NCI-H1436 (cell line): ENCODE results near the gene ZXDB.
"Not testable (repeated sequence)": the region's sequence is repeated elsewhere in the genome, so short reads cannot be mapped to it uniquely, and the experiment has no call there.

Source experiments
- DNase-seq: peaks from one replicate; lab custom pipeline; 2025; lab: John Stamatoyannopoulos, UW

The ZXDB gene

DNA sequence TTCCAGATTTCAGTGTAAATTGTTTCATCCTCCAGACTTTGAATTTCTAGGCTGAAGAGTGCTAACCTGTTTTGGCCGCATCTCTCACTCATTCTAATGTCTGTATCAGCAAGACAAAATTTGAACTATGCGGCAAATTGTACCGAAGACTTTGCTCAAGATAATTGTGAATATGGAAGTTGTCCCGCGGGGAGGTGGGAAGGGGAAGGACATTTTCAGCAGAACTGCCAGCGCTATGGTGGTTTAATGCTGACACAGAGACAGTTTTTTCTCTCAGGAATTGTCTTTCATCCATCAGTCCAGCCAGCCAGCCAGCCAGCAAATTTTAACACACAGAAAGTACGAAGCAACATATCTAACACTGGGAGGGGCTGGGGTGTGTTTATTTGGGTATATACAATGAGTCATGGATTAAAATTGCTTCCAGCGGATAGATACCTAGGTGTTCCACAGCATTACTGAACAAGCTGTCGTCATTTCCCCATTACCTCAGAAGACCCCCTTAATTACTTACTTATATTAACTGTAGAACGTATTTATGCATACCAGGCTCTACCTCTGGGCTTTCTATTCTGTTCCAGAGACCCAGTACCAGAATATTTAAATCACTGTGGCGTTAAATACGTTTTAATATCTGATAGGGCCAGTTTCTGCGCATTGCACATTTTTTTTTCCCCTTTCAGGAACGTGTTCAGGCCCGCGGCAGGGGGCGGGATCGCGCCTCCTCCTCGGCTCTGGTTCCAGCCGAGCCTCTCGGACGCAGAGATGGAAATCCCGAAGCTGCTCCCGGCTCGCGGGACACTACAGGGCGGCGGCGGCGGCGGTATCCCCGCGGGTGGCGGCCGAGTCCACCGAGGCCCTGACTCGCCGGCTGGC is at the start of gene ZXDB:
Gene ZXDB, plus strand, starts transcription at position 728 of the 876 bp plus-strand sequence. Its CDS starts 38 bp downstream, at position 766.
- not testable (repeated sequence) for DNase-seq

DNA sequence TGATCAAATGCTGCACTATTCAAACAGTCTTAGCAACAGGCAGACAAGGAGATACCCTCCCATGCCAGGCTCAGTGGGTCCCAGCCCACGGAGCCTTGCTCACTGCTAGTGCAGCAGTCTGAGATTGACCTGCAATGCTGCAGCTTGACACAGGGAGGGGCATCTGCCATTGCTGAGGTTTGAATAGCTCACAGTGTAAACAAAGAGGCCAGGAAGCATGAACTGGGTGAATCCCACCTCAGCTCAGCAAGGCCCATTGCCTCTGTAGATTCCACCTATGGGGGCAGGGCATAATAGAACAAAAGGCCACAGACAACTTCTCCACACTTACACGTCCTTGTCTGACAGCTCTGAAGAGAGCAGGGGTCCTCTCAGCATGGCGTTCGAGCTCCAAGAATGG is 26.6 kb upstream of the ZXDB start:
- DNase-seq, result no peak

DNA sequence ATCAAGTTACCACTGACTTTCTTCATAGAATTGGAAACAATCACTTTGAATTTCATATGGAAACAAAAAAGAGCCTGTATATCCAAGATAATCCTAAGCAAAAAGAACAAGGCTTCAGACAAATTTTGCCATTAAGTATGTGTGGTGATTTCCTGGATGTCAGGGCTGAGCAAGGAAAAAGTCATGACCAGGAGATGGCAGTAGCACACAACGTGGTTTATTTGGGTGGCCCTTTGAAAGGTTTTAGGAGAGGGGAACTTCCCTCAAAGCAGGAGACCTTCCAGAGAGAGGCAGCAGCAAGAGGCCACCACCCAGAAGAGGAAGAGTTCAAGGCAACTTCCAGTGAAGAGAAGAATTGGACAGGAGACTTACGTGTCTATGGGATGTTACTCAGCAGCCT is 18.1 kb upstream of the ZXDB start:
- no peak for DNase-seq

DNA sequence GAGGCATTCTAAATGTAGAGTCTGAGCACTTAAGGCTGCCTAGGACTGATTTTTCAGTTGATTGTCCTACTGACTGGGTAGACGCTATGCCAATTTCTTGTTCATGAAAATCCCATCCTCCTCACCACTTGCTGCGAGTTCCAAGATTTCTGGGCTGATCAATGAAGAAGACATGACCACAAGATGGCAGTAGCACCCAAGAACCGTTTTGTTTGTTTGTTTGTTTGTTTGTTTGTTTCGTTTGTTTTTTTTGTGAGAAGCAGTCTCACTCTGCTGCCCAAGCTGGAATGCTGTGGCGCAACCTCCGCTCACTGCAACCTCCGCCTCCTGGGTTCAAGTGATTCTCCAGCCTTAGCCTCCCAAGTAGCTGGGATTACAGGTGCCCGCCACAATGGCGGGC is 8.9 kb upstream of the ZXDB start:
- not testable (repeated sequence) for DNase-seq

DNA sequence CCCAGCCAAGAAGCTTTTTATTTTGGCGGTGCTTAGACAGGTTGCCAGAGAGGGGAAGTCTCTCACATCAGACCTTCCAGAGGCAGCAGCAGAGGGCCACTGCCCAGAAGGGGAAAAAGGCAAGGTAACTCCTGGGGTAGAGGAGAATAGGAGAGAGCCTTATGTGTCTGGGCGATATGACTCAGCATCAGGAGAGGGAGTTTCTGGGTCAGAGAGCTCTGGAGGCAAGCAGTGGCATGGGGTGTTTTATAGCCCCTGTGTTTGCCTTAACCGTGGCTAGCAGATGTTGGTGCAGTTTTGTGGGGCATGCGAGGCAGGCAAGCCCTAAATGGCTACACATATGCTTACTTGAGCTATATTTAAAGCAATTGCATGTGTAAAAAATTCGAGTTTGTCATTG is 8.3 kb upstream of the ZXDB start:
- DNase-seq, result no peak

DNA sequence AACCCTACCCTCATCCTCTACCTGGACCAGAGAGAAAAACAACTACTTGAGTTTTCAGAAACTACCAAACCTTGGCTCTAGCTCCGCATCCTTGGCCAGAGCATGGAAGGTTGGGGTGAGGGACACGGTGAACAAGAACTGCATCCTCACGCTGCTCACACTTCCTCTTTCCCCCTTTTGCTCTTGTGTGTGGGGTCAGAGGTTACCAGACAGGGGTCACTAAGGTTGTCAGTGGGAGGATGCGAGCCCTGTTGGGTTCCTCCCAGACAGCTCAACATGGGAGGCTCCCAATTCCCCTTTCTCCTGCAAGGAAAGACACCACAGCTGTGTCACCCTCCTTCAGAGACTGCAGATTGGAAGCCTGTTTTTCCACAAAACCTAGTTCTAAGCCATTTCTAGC is 5.5 kb upstream of the ZXDB start:
- no peak for DNase-seq

DNA sequence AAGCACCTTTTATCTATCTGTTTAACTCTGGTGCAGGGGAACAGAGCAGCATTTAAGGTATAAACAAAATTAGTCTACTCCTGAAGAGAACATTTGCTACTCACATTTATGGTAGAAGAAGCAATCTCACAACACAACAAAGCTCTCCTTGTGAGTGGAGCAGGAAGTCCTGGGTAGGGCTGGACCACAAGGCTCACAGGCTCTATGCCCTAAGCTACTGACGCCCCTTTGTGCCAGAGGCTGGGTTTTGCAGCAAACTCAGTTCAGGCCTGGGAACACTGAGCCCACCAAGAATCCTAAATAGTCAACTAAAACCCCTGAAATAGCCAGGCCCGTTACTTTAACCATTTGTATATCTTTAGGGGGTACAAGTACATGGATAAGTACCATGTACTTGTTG is 4.7 kb upstream of the ZXDB start:
- no peak for DNase-seq

DNA sequence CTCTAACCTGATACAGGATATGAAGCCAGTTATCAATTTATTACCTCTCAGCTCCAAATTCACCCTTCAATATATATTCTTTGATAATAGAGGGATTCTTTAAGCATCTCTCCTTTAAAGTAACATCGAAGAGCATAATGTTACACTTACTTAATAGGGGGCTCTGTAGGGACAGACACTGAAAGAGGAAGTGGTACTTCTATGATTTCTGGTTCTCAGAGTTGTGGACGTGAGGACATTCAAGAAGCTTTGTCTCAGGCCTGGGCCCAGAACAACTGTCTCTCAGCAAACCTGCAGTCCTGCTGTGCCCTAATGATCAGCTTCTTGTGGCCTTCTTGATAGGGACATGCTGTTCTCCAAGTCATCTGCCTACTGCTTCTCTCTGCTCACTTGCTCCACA is 4.2 kb upstream of the ZXDB start:
- DNase-seq, result no peak

DNA sequence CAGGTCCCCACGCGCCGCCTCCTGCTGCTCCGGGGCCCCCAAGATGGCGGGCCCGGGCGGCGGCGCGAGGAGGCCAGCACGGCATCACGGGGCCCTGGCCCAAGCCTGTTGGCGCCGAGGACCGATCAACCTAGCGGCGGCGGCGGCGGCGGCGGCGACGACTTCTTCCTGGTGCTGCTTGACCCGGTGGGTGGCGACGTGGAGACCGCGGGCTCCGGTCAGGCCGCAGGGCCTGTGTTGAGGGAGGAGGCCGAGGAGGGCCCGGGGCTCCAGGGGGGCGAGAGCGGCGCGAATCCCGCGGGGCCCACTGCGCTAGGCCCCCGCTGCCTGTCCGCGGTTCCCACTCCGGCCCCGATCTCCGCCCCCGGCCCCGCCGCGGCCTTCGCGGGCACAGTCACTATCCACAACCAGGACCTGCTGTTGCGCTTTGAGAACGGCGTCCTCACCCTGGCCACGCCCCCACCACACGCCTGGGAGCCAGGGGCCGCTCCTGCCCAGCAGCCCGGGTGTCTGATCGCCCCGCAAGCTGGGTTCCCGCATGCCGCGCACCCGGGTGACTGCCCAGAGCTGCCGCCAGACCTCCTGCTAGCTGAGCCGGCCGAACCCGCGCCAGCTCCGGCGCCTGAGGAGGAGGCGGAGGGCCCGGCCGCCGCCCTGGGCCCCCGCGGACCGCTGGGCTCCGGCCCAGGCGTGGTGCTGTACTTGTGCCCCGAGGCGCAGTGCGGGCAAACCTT is 516 bp downstream of the ZXDB start:
- DNase-seq, result not testable (repeated sequence)

DNA sequence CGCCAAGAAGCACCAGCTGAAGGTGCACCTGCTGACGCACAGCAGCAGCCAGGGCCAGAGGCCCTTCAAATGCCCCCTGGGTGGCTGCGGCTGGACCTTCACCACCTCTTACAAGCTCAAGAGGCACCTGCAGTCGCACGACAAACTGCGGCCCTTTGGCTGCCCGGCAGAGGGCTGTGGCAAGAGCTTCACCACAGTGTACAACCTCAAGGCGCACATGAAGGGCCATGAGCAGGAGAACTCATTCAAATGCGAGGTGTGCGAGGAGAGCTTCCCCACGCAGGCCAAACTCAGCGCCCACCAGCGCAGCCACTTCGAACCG is 1.0 kb downstream of the ZXDB start:
- DNase-seq, result peak; percentile 14

DNA sequence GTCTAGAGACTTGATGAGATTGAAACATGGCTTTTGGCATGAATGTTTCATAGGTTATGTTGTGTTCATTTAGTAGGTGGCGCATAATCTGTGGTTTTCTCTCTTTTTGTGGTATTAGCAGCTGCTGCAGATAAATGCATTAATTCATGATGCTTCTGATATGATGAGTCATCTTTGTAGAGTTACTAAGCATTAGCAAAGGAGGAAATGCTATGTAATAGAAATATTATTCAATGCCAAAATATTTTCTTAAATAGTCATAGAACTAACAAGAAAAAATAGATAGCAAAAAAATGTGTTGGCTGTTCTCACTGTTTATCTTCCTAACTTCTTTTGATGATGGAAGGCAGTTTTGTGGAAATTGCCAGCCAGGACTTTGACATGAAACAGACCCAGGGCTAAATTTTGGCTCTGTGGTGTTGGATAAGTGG is 3.6 kb downstream of the ZXDB start:
- no peak for DNase-seq

DNA sequence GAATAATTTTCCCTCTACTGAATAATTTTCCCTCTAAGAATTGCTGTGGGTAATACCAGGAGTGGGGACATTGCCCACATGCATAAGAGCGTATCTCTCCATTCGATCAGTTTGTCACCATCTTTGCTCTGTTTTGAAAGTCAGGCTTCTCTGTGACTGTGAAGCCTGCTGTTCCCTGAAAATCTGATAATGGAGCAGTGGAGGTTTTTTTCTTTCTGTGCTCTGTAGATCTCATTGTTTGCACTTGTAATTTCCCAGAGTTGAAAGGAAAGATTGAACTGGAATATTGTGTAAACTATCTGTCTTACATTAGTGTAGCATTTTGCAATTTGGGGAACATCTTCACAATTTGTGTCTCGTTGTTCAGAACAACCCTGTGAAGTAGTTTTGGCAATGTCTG is 4.3 kb downstream of the ZXDB start:
- no peak for DNase-seq

DNA sequence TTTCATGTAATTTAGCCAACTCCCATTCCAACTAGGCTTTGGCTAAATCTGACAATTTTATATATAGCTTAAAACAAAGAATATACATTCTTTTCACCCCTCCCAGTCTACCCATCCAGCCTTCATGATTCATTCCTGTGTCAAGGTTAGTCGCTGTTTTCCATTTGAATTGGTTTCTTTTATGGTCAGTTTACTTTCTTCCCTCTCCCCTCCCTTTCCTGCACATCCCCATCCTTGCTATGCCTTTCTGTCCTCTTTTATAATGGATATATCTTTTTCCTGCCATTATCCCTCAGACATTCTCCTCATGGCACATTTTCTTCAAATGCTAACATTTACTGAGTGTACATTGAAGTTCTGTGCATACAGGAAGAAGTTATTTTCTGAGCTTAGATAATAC is 4.7 kb downstream of the ZXDB start:
- no peak for DNase-seq

DNA sequence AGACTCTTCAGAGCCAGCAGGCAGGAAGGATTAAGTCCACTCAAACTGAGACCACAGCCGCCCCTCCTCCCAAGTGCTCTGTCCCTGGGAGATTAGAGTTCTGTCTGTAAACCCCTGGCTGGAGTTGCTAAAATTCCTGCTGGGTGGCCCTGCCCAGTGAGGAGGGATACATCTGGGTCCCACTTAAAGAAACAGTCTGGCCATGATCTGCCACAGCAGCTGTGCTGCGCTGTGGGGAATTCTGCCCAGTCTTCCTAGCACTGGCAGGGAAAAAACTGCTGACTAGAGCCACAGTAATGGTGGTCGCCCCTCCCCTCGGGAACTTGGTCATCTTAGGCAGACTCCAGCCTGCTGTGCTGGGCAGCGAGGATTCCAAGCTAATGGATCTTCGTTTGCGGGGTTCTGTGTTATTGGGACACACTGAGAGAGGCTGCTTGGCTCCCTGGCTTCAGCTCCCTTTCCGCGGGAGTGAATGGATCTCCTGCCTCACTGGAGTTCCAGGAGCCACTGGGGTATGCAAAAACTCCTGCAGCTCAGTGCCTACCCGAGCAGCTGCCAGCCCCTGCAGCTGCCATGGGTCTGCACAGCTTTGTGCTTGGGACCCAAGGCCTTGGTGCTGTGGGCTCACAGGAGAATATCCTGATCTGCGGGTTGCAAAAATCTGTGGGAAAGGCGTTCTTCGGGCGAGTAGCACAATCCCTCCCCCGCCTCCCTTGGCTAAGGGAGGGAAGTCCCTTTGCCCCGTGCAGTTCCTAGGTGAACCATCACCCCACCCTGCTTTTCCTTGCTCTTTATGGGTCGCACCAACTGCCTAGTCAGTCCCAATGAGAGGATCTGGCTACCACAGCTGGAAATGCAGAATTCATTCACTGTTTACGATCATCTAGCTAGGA is 15.7 kb downstream of the ZXDB start:
- no peak for DNase-seq

DNA sequence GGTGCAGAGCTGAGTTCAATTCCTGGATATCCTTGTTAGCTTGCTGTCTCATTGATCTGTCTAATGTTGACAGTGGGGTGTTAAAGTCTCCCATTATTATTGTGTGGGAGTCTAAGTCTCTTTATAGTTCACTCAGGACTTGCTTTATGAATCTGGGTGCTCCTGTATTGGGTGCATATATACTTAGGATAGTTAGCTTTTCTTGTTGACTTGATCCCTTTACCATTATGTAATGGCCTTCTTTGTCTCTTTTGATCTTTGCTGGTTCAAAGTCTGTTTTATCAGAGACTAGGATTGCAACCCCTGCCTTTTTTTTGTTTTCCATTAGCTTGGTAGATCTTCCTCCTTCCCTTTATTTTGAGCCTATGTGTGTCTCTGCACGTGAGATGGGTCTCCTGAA is 21.5 kb downstream of the ZXDB start:
- DNase-seq, result not testable (repeated sequence)

DNA sequence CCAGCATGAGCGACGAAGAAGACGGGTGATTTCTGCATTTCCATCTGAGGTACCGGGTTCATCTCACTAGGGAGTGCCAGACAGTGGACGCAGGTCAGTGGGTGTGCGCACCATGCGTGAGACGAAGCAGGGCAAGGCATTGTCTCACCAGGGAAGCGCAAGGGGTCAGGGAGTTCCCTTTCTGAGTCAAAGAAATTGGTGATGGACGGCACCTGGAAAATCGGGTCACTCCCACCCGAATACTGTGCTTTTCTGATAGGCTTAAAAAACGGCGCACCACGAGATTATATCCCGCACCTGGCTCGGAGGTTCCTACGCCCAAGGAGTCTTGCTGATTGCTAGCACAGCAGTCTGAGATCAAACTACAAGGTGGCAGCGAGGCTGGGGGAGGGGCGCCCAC is 37.6 kb downstream of the ZXDB start:
- not testable (repeated sequence) for DNase-seq

DNA sequence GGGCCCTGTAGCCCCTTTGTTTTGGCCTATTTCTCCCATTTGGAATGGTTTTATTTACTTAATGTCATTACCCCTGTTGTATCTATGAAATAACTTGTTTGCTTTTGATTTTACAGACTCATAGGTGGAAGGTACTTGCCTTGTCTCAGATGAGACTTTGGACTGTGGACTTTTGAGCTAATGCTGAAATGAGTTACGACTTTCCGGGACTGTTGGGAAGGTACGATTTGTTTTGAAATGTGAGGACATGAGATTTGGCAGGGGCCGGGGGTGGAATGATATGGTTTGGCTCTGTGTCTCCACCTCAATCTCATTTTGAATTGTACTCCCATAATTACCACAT is 48.8 kb downstream of the ZXDB start:
- DNase-seq, result no peak

DNA sequence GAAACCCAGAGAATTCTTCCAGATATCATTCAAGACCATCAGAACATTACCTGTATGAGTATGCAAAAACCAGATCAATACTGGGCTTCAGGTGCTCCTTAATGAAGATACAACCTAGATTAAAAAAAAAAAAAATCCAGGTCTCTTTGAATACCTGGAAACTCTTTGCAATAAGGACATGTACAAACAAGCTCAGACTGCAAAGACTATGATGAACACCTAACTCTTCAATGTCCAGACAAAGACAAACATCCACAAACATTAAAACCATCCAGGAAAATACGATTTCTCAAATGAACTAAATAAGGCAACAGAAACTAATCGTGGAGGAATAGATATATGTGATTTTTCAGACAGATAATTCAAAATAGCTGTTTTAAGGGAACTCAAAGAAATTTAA is 49.5 kb downstream of the ZXDB start:
- DNase-seq, result no peak

DNA sequence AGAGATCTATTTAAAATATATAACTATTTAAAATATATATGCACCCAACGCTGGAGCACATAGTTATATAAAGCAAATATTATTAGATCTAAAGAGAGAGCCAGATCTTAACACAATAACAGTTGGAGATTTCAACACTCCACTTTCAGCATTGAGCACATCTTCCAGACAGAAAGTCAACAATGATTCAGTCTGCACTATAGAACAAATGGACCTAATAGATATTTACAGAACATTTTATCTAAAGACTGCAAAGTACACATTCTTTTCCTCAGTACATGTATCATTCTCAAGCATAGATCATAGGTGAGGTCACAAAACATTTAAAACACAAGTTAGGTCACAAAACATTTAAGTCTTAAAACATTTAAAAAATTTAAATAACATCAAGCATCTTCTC is 51.9 kb downstream of the ZXDB start:
- DNase-seq, result no peak

DNA sequence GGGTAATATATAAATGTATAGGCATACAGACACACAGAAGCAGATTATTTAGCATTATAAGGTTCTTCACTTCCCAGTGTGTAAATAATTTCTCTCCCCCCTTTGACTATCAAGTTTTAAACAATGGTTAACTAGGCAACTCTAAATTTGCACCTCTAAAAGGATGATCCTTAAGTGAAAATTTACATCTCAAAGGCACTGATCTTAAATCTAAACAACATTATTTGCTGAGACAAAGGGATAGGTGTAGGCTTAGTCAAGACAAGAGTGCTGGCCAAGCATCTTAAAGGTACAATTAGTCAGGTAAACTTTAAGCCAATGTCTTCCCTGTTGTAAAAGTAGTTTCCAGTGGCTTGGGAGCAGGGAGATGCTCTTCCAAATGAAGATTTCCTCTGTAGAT is 55.2 kb downstream of the ZXDB start:
- DNase-seq, result no peak
